ENCODE measurements around the gene TEAD1. TPM values are rescaled to one million over a fixed set of nuclear protein-coding genes. Genes with fewer than 3 reads are reported as not detected.

TEAD1 gene
- total RNA-seq, 4 donors from 2014 or later: 38.8 to 110 (median 75.3) TPM

DNA sequence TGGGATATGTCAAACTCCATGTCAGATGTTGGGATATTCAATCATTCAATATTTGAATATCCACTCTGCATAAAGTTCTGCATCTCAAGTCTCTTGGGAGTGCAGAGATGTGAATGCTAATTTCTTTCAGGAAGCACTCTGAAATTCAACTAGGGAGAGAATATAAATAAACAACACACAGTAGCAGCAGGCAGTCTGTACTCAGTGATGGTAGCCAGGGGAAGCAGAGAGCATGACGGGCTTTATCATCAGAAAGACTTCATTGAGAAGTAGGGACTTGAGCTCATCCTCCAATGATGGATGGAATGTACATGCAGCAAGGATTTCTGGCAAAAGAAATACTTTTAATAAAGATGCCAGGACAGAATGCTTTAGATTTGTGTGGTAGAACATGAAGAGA is 9.8 kb upstream of the TEAD1 start:
- TF ChIP-seq POLR2A (IDR thresholded peaks at IDR 0.05): no peak
- TF ChIP-seq, protein P1, sequence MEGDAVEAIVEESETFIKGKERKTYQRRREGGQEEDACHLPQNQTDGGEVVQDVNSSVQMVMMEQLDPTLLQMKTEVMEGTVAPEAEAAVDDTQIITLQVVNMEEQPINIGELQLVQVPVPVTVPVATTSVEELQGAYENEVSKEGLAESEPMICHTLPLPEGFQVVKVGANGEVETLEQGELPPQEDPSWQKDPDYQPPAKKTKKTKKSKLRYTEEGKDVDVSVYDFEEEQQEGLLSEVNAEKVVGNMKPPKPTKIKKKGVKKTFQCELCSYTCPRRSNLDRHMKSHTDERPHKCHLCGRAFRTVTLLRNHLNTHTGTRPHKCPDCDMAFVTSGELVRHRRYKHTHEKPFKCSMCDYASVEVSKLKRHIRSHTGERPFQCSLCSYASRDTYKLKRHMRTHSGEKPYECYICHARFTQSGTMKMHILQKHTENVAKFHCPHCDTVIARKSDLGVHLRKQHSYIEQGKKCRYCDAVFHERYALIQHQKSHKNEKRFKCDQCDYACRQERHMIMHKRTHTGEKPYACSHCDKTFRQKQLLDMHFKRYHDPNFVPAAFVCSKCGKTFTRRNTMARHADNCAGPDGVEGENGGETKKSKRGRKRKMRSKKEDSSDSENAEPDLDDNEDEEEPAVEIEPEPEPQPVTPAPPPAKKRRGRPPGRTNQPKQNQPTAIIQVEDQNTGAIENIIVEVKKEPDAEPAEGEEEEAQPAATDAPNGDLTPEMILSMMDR (IDR thresholded peaks at IDR 0.05): no peak
- H3K4me1 ChIP-seq: no peaks in the 10 kb centered on the region
- no peaks in the 10 kb centered on the region for H3K27me3 ChIP-seq
- H3K27ac ChIP-seq: no peak overlapping the region
- intact Hi-C loops (cut with DNase I; ENCODE audit: low total_unique reads): no loop called here
- H3K9me3 ChIP-seq: no peaks in the 10 kb centered on the region
- DNase-seq: no peak
- no peak overlapping the region for H3K4me3 ChIP-seq
- no peaks in the 10 kb centered on the region for H3K36me3 ChIP-seq

DNA sequence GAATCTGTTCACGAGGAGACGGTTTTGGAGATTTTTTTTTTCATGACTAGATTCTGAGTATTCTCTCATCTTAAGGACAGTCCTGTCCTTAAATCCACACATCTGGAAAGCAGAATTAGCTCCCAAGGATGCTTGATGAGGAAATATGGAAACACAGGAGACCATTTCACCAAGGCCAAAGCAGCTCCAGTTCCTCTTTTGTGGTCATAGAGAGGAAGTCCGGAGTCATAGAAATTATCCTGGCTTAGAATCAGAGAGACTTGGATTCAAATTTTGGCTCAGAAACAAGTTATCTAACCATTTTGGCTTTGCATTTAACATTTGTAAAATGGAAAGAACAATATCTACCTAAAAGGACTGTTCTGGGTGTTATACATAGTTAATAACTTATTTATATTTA is 7.3 kb upstream of the TEAD1 start:
- Histone ChIP-seq H3K27ac (no peak overlapping the region), H3K4me3 (no peak overlapping the region), H3K27me3 (no peaks in the 10 kb centered on the region), H3K9me3 (no peaks in the 10 kb centered on the region), H3K36me3 (no peaks in the 10 kb centered on the region), H3K4me1 (no peaks in the 10 kb centered on the region)
- no peak for TF ChIP-seq POLR2A (IDR thresholded peaks at IDR 0.05)
- TF ChIP-seq, protein P1 (IDR thresholded peaks at IDR 0.05): no peak
- intact Hi-C loops (cut with DNase I; ENCODE audit: low total_unique reads): no loop called here
- no peak for DNase-seq

DNA sequence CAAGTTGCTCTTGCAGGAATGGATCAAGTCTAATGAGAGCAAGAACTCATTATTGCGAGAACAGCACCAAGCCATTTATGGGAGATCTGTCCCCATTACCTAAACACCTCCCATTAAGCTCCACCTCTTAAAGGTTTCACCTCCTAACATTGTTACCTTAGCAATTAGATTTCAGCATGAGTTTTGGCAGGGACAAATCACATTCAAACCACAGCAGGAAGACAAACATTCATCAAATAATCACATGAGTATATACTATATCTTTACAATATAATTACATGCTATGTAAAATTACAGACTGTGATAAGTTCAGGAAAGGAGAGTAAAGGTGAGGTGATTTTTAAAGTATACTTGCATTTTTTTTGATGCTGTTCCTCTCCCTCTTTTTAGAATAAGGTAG is 6.6 kb upstream of the TEAD1 start:
- intact Hi-C loops (cut with DNase I; ENCODE audit: low total_unique reads): no loop called here
- no peaks in the 10 kb centered on the region for H3K4me1 ChIP-seq
- H3K9me3 ChIP-seq: no peaks in the 10 kb centered on the region
- H3K27me3 ChIP-seq: no peaks in the 10 kb centered on the region
- H3K27ac ChIP-seq: no peak overlapping the region
- no peaks in the 10 kb centered on the region for H3K36me3 ChIP-seq
- H3K4me3 ChIP-seq: no peak overlapping the region
- TF ChIP-seq POLR2A (IDR thresholded peaks at IDR 0.05): no peak
- TF ChIP-seq, protein P1 (IDR thresholded peaks at IDR 0.05): no peak
- no peak for DNase-seq

DNA sequence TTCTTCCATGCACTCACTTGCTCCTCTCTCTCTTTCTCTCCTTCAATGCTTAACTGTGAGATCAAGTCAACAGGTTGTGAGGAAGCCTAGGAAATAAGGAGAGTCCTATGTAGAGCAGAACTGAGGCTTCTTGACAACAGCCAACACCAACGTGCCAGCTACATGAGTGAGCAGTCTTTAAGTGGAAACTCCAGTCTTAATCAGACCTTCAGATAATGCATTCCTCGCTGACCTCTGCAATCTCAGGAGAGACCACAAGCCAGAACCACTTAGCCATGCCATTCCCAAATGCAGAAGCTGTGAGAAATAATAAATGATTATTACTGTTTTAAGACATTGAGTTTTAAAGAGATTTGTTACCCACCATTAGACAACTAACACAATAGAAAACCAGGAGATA is 6.1 kb upstream of the TEAD1 start:
- H3K4me3 ChIP-seq: no peak overlapping the region
- TF ChIP-seq, protein P1 (IDR thresholded peaks at IDR 0.05): no peak
- no peak for TF ChIP-seq POLR2A (IDR thresholded peaks at IDR 0.05)
- DNase-seq: no peak
- H3K36me3 ChIP-seq: no peaks in the 10 kb centered on the region
- H3K4me1 ChIP-seq: no peaks in the 10 kb centered on the region
- no peak overlapping the region for H3K27ac ChIP-seq
- no peaks in the 10 kb centered on the region for H3K27me3 ChIP-seq
- H3K9me3 ChIP-seq: no peaks in the 10 kb centered on the region
- intact Hi-C loops (cut with DNase I; ENCODE audit: low total_unique reads): no loop called here

DNA sequence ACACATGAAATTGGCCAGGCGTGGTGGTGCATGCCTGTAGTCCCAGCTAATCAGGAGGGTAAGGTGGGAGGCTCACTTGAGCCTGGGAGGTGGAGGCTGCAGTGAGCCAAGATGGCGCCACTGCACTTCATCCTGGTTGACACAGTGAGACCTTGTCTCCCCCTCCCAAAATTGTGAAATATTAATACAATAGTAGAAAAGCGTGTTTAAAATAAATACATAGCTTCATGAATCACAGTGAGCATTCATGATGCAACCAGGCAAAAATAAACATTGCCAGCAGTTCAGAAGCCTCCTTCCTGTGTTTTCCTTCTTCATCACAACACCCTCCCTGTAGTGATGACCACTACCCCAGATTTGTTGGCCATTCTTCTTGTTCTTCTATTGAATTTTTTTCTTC is 4.3 kb upstream of the TEAD1 start:
- intact Hi-C loops (cut with DNase I; ENCODE audit: low total_unique reads): loop anchor here (10.0 kb wide), 1 partner anchor 215 kb away; no protein-coding TSS in a partner anchor
- H3K27ac ChIP-seq: no peak overlapping the region
- H3K36me3 ChIP-seq: no peaks in the 10 kb centered on the region
- H3K4me3 ChIP-seq: no peak overlapping the region
- no peaks in the 10 kb centered on the region for H3K27me3 ChIP-seq
- TF ChIP-seq, protein P1 (IDR thresholded peaks at IDR 0.05): no peak
- TF ChIP-seq POLR2A (IDR thresholded peaks at IDR 0.05): no peak
- no peaks in the 10 kb centered on the region for H3K9me3 ChIP-seq
- no peak for DNase-seq
- no peaks in the 10 kb centered on the region for H3K4me1 ChIP-seq
